Naive thymus-derived CD8-positive, alpha-beta T cell (primary cell): ENCODE results near the gene CD34. TPM values are rescaled to one million over a fixed set of nuclear protein-coding genes. Genes with fewer than 3 reads are reported as not detected.
A peak's percentile ranks its signal among the peaks of the same experiment; 100 is the strongest.

Experiments used
- ATAC-seq, 2 donors: fragments of 150-1000 bp; cut with Tn5 transposase in 1 of 2; sonication (Bioruptor Pico), chemical (Tn5 transposase) in 1 of 2; 1 replicate in 1 of 2; 2 replicates in 1 of 2; pipeline ENCODE4 v1.10.0; 2021; ENCODE audit warnings: mild to moderate bottlenecking in 2 of 2, moderate library complexity in 2 of 2
- POLR2A ChIA-PET: fragments of 350-600 bp; sonication (Branson Sonifier 250); formaldehyde crosslinking; loops from one replicate; lab custom pipeline; 2021; ENCODE audit warnings: antibody characterized with exemption; lab: Charles Lee
- DNase-seq, 10 donors: peaks; one replicate each; pipeline versions ENCODE4 v3.0.0 to v3.0.0-alpha.2; 2020 to 2022
- H3K27ac Mint-ChIP-seq, 10 donors: one replicate each; pipeline ENCODE4 v1.8.0; 2020 to 2022; ENCODE audit warnings: mild to moderate bottlenecking in 10 of 10, mixed read lengths in 10 of 10, moderate library complexity in 4 of 10, inconsistent platforms in 1 of 10
- H3K27me3 Mint-ChIP-seq, 5 donors: one replicate each; pipeline ENCODE4 v1.8.0; 2021 to 2022; ENCODE audit warnings: mixed read lengths in 5 of 5
- H3K36me3 Mint-ChIP-seq, 3 donors: one replicate each; pipeline ENCODE4 v1.8.0; 2020 to 2022; ENCODE audit warnings: mixed read lengths in 3 of 3, mild to moderate bottlenecking in 2 of 3, inconsistent platforms in 1 of 3
- H3K4me1 Mint-ChIP-seq, 4 donors: one replicate each; pipeline ENCODE4 v1.8.0; 2021 to 2022; ENCODE audit warnings: mixed read lengths in 4 of 4
- H3K4me3 Mint-ChIP-seq, 10 donors: one replicate each; pipeline ENCODE4 v1.8.0; 2020 to 2022; ENCODE audit warnings: mild to moderate bottlenecking in 10 of 10, mixed read lengths in 10 of 10, moderate library complexity in 6 of 10, inconsistent platforms in 1 of 10
- H3K9me3 Mint-ChIP-seq, 9 donors: one replicate each; pipeline ENCODE4 v1.8.0; 2020 to 2022; ENCODE audit warnings: mixed read lengths in 9 of 9, mild to moderate bottlenecking in 3 of 9, inconsistent platforms in 1 of 9, moderate library complexity in 1 of 9
- polyA plus RNA-seq, 3 donors: library from polyadenylated mRNA; unstranded; fragments of 300-500 nt; fragmentation: Illumina TruSeq; gene quantifications; one replicate each; pipeline ENCODE4 v1.2.3, GENCODE V29; 2021
- total RNA-seq, 8 experiments: library from RNA in 2 of 8; stranded (reverse) in 2 of 8; gene quantifications; one replicate each; pipeline ENCODE4 v1.2.3 and lab custom pipeline; 2021 to 2026

The CD34 gene
- total and polyA plus RNA-seq, 5 experiments from 2014 or later, result not detected

GRCh38 chr1:207854001-207854400, 56.9 kb downstream of the CD34 start:
- ATAC-seq (peak in 1 of 2 donors; percentile 39), DNase-seq (no peak)
- H3K4me1 Mint-ChIP-seq, result peaks cover 51 to 81% (median 81%) of the 10 kb centered on the region in 4 donors
- H3K27ac Mint-ChIP-seq, result peak overlapping the region in 4 of 10 donors; percentile 15 to 53 (median 46)
- POLR2A ChIA-PET, result interaction anchor here (0.7 to 1.0 kb wide), 3 partner anchors 15 to 720 kb away, joined by 4 read pairs; no protein-coding TSS in a partner anchor
- H3K4me3 Mint-ChIP-seq, result peak overlapping the region in 7 of 10 donors; percentile 12 to 41 (median 30)
- H3K9me3 Mint-ChIP-seq, result no peaks in the 10 kb centered on the region
- H3K36me3 Mint-ChIP-seq, result peaks cover 0 to 54% (median 2%) of the 10 kb centered on the region in 3 donors
- H3K27me3 Mint-ChIP-seq, result no peaks in the 10 kb centered on the region

- no peak for DNase-seq
- POLR2A ChIA-PET, result interaction anchor here (1.0 to 1.4 kb wide), 2 partner anchors 24 to 29 kb away, joined by 3 to 4 read pairs; no protein-coding TSS in a partner anchor
- Mint-ChIP-seq H3K27ac (peak overlapping the region in 5 of 10 donors; percentile 16 to 87 (median 57)), H3K4me3 (peak overlapping the region in 7 of 10 donors; percentile 25 to 83 (median 70)), H3K27me3 (no peaks in the 10 kb centered on the region), H3K9me3 (no peaks in the 10 kb centered on the region), H3K36me3 (peaks cover 0 to 55% (median 2%) of the 10 kb centered on the region in 3 donors), H3K4me1 (peaks cover 54 to 88% (median 87%) of the 10 kb centered on the region in 4 donors)
- no peak for ATAC-seq
Observed at GRCh38 chr1:207853372-207853757, 57.6 kb downstream of the CD34 start.

GRCh38 chr1:207852576-207853371, 58.2 kb downstream of the CD34 start:
- DNase-seq, result no peak
- Mint-ChIP-seq H3K9me3 (no peaks in the 10 kb centered on the region), H3K27me3 (no peaks in the 10 kb centered on the region), H3K36me3 (peaks cover 0 to 60% (median 2%) of the 10 kb centered on the region in 3 donors), H3K4me1 (peaks cover 59 to 93% (median 93%) of the 10 kb centered on the region in 4 donors), H3K4me3 (peak overlapping the region; percentile 19 to 83 (median 66)), H3K27ac (peak overlapping the region; percentile 6 to 87 (median 52))
- peak; percentile 60 to 63 for ATAC-seq
- POLR2A ChIA-PET, result interaction anchor here (1.0 to 1.4 kb wide), 3 partner anchors 9 to 23 kb away, joined by 3 read pairs; no protein-coding TSS in a partner anchor

- Mint-ChIP-seq H3K36me3 (peaks cover 0 to 61% (median 2%) of the 10 kb centered on the region in 3 donors), H3K4me1 (peaks cover 58 to 99% (median 93%) of the 10 kb centered on the region in 4 donors), H3K9me3 (no peaks in the 10 kb centered on the region), H3K27ac (peak overlapping the region in 7 of 10 donors; percentile 16 to 87 (median 57)), H3K27me3 (no peaks in the 10 kb centered on the region), H3K4me3 (peak overlapping the region in 4 of 10 donors; percentile 15 to 72 (median 41))
- no peak for DNase-seq
- no peak for ATAC-seq
- POLR2A ChIA-PET, result no interaction called here
Observed at GRCh38 chr1:207851696-207852095, 59.2 kb downstream of the CD34 start.

GRCh38 chr1:207850621-207851407, 60.1 kb downstream of the CD34 start:
- DNase-seq (no peak), ATAC-seq (no peak)
- Mint-ChIP-seq H3K4me3 (peak overlapping the region in 6 of 10 donors; percentile 11 to 55 (median 36)), H3K27me3 (no peaks in the 10 kb centered on the region), H3K9me3 (no peaks in the 10 kb centered on the region), H3K4me1 (peaks cover 53 to 97% (median 91%) of the 10 kb centered on the region in 4 donors), H3K36me3 (peaks cover 0 to 54% (median 2%) of the 10 kb centered on the region in 3 donors), H3K27ac (peak overlapping the region; percentile 15 to 87 (median 73))
- POLR2A ChIA-PET, result interaction anchor here (1.4 kb wide), 1 partner anchor 15 kb away, joined by 3 read pairs; no protein-coding TSS in a partner anchor

GRCh38 chr1:207849646-207850045, 61.3 kb downstream of the CD34 start:
- Mint-ChIP-seq H3K27me3 (no peaks in the 10 kb centered on the region), H3K27ac (peak overlapping the region in 8 of 10 donors; percentile 19 to 90 (median 76)), H3K9me3 (no peaks in the 10 kb centered on the region), H3K4me1 (peaks cover 56 to 98% (median 92%) of the 10 kb centered on the region in 4 donors), H3K4me3 (peak overlapping the region in 4 of 10 donors; percentile 26 to 69 (median 66)), H3K36me3 (peaks cover 0 to 54% (median 2%) of the 10 kb centered on the region in 3 donors)
- ATAC-seq (no peak), DNase-seq (no peak)
- POLR2A ChIA-PET, result interaction anchor here (0.7 to 1.4 kb wide), 3 partner anchors 13 to 20 kb away, joined by 3 to 4 read pairs (median 3); no protein-coding TSS in a partner anchor

GRCh38 chr1:207849016-207849415, 61.9 kb downstream of the CD34 start:
- ATAC-seq (peak in 1 of 2 donors; percentile 22), DNase-seq (no peak)
- Mint-ChIP-seq H3K9me3 (no peaks in the 10 kb centered on the region), H3K27ac (peak overlapping the region in 9 of 10 donors; percentile 19 to 86 (median 75)), H3K36me3 (peaks cover 0 to 57% (median 8%) of the 10 kb centered on the region in 3 donors), H3K27me3 (no peaks in the 10 kb centered on the region), H3K4me3 (peak overlapping the region in 9 of 10 donors; percentile 50 to 77 (median 65)), H3K4me1 (peaks cover 59 to 98% (median 94%) of the 10 kb centered on the region in 4 donors)
- POLR2A ChIA-PET, result interaction anchor here (1.0 to 1.4 kb wide), 2 partner anchors 13 to 21 kb away, joined by 3 read pairs; no protein-coding TSS in a partner anchor

GRCh38 chr1:207848234-207848633, 62.7 kb downstream of the CD34 start:
- Mint-ChIP-seq H3K9me3 (no peaks in the 10 kb centered on the region), H3K4me3 (peak overlapping the region; percentile 23 to 77 (median 68)), H3K4me1 (peaks cover 63 to 98% (median 95%) of the 10 kb centered on the region in 4 donors), H3K27ac (peak overlapping the region in 9 of 10 donors; percentile 1 to 86 (median 64)), H3K36me3 (peaks cover 0 to 64% (median 9%) of the 10 kb centered on the region in 3 donors), H3K27me3 (no peaks in the 10 kb centered on the region)
- DNase-seq (no peak), ATAC-seq (peak; percentile 47 to 66)
- POLR2A ChIA-PET, result interaction anchor here (0.7 to 1.4 kb wide), 4 partner anchors 10 to 26 kb away, joined by 3 to 4 read pairs (median 3); no protein-coding TSS in a partner anchor

GRCh38 chr1:207847116-207847515, 63.8 kb downstream of the CD34 start:
- H3K4me1 Mint-ChIP-seq, result peaks cover 58 to 97% (median 94%) of the 10 kb centered on the region in 4 donors
- POLR2A ChIA-PET, result interaction anchor here (1.0 to 1.4 kb wide), 3 partner anchors 9 to 25 kb away, joined by 3 to 4 read pairs (median 3); no protein-coding TSS in a partner anchor

GRCh38 chr1:207845109-207845508, 65.8 kb downstream of the CD34 start:
- H3K27me3 Mint-ChIP-seq, result no peaks in the 10 kb centered on the region
- ATAC-seq (no peak), DNase-seq (no peak)
- H3K36me3 Mint-ChIP-seq, result peaks cover 0 to 47% (median 7%) of the 10 kb centered on the region in 3 donors
- POLR2A ChIA-PET, result no interaction called here
- peaks cover 45 to 94% (median 87%) of the 10 kb centered on the region in 4 donors for H3K4me1 Mint-ChIP-seq
- peak overlapping the region in 5 of 10 donors; percentile 21 to 64 (median 34) for H3K27ac Mint-ChIP-seq
- H3K9me3 Mint-ChIP-seq, result no peaks in the 10 kb centered on the region
- no peak overlapping the region for H3K4me3 Mint-ChIP-seq

More at GRCh38 chr1:207847116-207847515, 63.8 kb downstream of the CD34 start:
- peak in 1 of 2 donors; percentile 59 for ATAC-seq
- Mint-ChIP-seq H3K36me3 (peaks cover 0 to 58% (median 9%) of the 10 kb centered on the region in 3 donors), H3K27me3 (no peaks in the 10 kb centered on the region), H3K27ac (peak overlapping the region in 3 of 10 donors; percentile 34 to 69 (median 64)), H3K9me3 (no peaks in the 10 kb centered on the region), H3K4me3 (peak overlapping the region in 2 of 10 donors; percentile 33 to 36)
- DNase-seq, result no peak

GRCh38 chr1:207844371-207844770, 66.6 kb downstream of the CD34 start:
- ATAC-seq (no peak), DNase-seq (no peak)
- peaks cover 0 to 47% (median 7%) of the 10 kb centered on the region in 3 donors for H3K36me3 Mint-ChIP-seq
- POLR2A ChIA-PET, result no interaction called here
- H3K4me3 Mint-ChIP-seq, result peak overlapping the region in 1 of 10 donors; percentile 20
- H3K27me3 Mint-ChIP-seq, result no peaks in the 10 kb centered on the region
- H3K9me3 Mint-ChIP-seq, result no peaks in the 10 kb centered on the region
- peaks cover 42 to 94% (median 86%) of the 10 kb centered on the region in 4 donors for H3K4me1 Mint-ChIP-seq
- peak overlapping the region in 4 of 10 donors; percentile 9 to 70 (median 40) for H3K27ac Mint-ChIP-seq
